ENCODE data around the gene CRYBA4. TPM values are rescaled to one million over a fixed set of nuclear protein-coding genes. Genes with fewer than 3 reads are reported as not detected.

The CRYBA4 gene
- total RNA-seq, 1 experiment from 2014 or later: not detected

GRCh38 chr22:26656891-26657851, 35.4 kb downstream of the CRYBA4 start, which contains the start of gene MIAT:
Gene MIAT (plus strand): TSS chr22:26657588.
- CTCF ChIA-PET: interaction anchor here (1.1 kb wide), 1 partner anchor 293 kb away, joined by 4 read pairs; no protein-coding TSS in a partner anchor
- POLR2A ChIA-PET: no interaction called here
- H3K27me3 Mint-ChIP-seq (ENCODE audit: insufficient read depth, unreplicated experiment): peaks cover 41% of the 10 kb centered on the region

GRCh38 chr22:26658161-26658560, 36.4 kb downstream of the CRYBA4 start:
- TF ChIP-seq CTCF (IDR thresholded peaks at IDR 0.05; ENCODE audit: unreplicated experiment): no peak
- peaks cover 11% of the 10 kb centered on the region for H3K4me1 Mint-ChIP-seq (ENCODE audit: insufficient read depth, unreplicated experiment)
- peaks cover 31% of the 10 kb centered on the region for H3K27me3 Mint-ChIP-seq (ENCODE audit: insufficient read depth, unreplicated experiment)
- intact Hi-C loops (cut with micrococcal nuclease): no loop called here
- POLR2A ChIA-PET: no interaction called here
- peak overlapping the region; percentile 42 for H3K4me3 Mint-ChIP-seq (ENCODE audit: unreplicated experiment)
- CTCF ChIA-PET: no interaction called here
- no peaks in the 10 kb centered on the region for H3K36me3 Mint-ChIP-seq (ENCODE audit: insufficient read depth, unreplicated experiment)
- no peaks in the 10 kb centered on the region for H3K9me3 Mint-ChIP-seq (ENCODE audit: unreplicated experiment)
- peak overlapping the region; percentile 3 for H3K27ac Mint-ChIP-seq (ENCODE audit: low read depth, unreplicated experiment)
- BruUV-seq (replicated peaks): no TSS peak
- no peak for DNase-seq (ENCODE audit: unreplicated experiment)

More at GRCh38 chr22:26656891-26657851, 35.4 kb downstream of the CRYBA4 start, which contains the start of gene MIAT:
- H3K4me3 Mint-ChIP-seq (ENCODE audit: unreplicated experiment): peak within 1 kb of the TSS; percentile 46
- BruUV-seq (replicated peaks): no TSS peak
- H3K9me3 Mint-ChIP-seq (ENCODE audit: unreplicated experiment): no peaks in the 10 kb centered on the region
- peak within 1 kb of the TSS; percentile 3 for H3K27ac Mint-ChIP-seq (ENCODE audit: low read depth, unreplicated experiment)
- H3K4me1 Mint-ChIP-seq (ENCODE audit: insufficient read depth, unreplicated experiment): peaks cover 11% of the 10 kb centered on the region
- intact Hi-C loops (cut with micrococcal nuclease): no loop called here
- no peaks in the 10 kb centered on the region for H3K36me3 Mint-ChIP-seq (ENCODE audit: insufficient read depth, unreplicated experiment)
- DNase-seq (ENCODE audit: unreplicated experiment): no peak
- TF ChIP-seq CTCF (IDR thresholded peaks at IDR 0.05; ENCODE audit: unreplicated experiment): no peak

- peak overlapping the region; percentile 42 for H3K4me3 Mint-ChIP-seq (ENCODE audit: unreplicated experiment)
- CTCF ChIA-PET: interaction anchor here (0.6 kb wide), 1 partner anchor 660 kb away, joined by 4 read pairs; no protein-coding TSS in a partner anchor
- H3K27me3 Mint-ChIP-seq (ENCODE audit: insufficient read depth, unreplicated experiment): peaks cover 24% of the 10 kb centered on the region
- H3K9me3 Mint-ChIP-seq (ENCODE audit: unreplicated experiment): no peaks in the 10 kb centered on the region
- H3K4me1 Mint-ChIP-seq (ENCODE audit: insufficient read depth, unreplicated experiment): peaks cover 11% of the 10 kb centered on the region
- no peak for TF ChIP-seq CTCF (IDR thresholded peaks at IDR 0.05; ENCODE audit: unreplicated experiment)
- peak; percentile 95 for DNase-seq (ENCODE audit: unreplicated experiment)
- POLR2A ChIA-PET: interaction anchor here (1.0 kb wide), 1 partner anchor 13 kb away, joined by 3 read pairs; no protein-coding TSS in a partner anchor
- H3K27ac Mint-ChIP-seq (ENCODE audit: low read depth, unreplicated experiment): peak overlapping the region; percentile 3
- intact Hi-C loops (cut with micrococcal nuclease): no loop called here
- BruUV-seq (replicated peaks): no TSS peak
- no peaks in the 10 kb centered on the region for H3K36me3 Mint-ChIP-seq (ENCODE audit: insufficient read depth, unreplicated experiment)
These were observed 37.1 kb downstream of the CRYBA4 start for GRCh38 chr22:26658671-26659478.

Measured in MCF 10A (cell line).